Measurements from ENCODE around the gene AAR2. TPM values are rescaled to one million over a fixed set of nuclear protein-coding genes. Genes with fewer than 3 reads are reported as not detected.

AAR2 gene
- polyA plus RNA-seq, 1 donor from 2014 or later, result 28.1 TPM

GRCh38 chr20:36234771-36235320 lies 1.4 kb upstream of the AAR2 start:
- H2AFZ ChIP-seq (ENCODE audit: low read depth, low read length), result no peak overlapping the region
- no peaks in the 10 kb centered on the region for H3K9me3 ChIP-seq (ENCODE audit: low read length)
- H3K27me3 ChIP-seq (ENCODE audit: insufficient read depth, low read depth, low read length), result no peaks in the 10 kb centered on the region
- TF ChIP-seq REST (IDR thresholded peaks at IDR 0.05; ENCODE audit: borderline replicate concordance) (no peak), TAF1 (IDR thresholded peaks at IDR 0.05; ENCODE audit: low read depth) (no peak), CTCF (IDR thresholded peaks at IDR 0.05; ENCODE audit: poor library complexity, severe bottlenecking) (no peak), SMC3 (conservative IDR thresholded peaks at IDR 0.05; ENCODE audit: poor library complexity) (no peak), EZH2 (IDR thresholded peaks at IDR 0.05; ENCODE audit: borderline replicate concordance, insufficient read depth, low read length, poor library complexity, severe bottlenecking) (no peak), POLR2AphosphoS5 (IDR thresholded peaks at IDR 0.05) (no peak), MXI1 (conservative IDR thresholded peaks at IDR 0.05; ENCODE audit: poor library complexity, severe bottlenecking) (no peak)
- H3K79me2 ChIP-seq (replicated peaks; ENCODE audit: insufficient read depth, low read length), result peaks cover 28% of the 10 kb centered on the region
- no peaks in the 10 kb centered on the region for H4K20me1 ChIP-seq (ENCODE audit: insufficient read depth)
- no peak overlapping the region for H3K27ac ChIP-seq (ENCODE audit: low read length)
- no peaks in the 10 kb centered on the region for H3K9me2 ChIP-seq (ENCODE audit: insufficient read depth, low read length)
- no peak overlapping the region for H3K4me2 ChIP-seq (ENCODE audit: low read length)
- no peak overlapping the region for H3K9ac ChIP-seq (ENCODE audit: low read length)
- H3K36me3 ChIP-seq (ENCODE audit: insufficient read depth, low read length), result no peaks in the 10 kb centered on the region
- no peak overlapping the region for H3K4me3 ChIP-seq (ENCODE audit: low read length)
- H3F3A ChIP-seq (ENCODE audit: insufficient read depth, low read length, poor library complexity, severe bottlenecking), result no peaks in the 10 kb centered on the region

- no peaks in the 10 kb centered on the region for H3K36me3 ChIP-seq (ENCODE audit: insufficient read depth, low read length)
- peak overlapping the region; percentile 76 for H3K9ac ChIP-seq (ENCODE audit: low read length)
These were observed 476 bp downstream of the AAR2 start for GRCh38 chr20:36236786-36237121.

GRCh38 chr20:36237477-36237876 lies 1.2 kb downstream of the AAR2 start:
- H3K27me3 ChIP-seq (ENCODE audit: insufficient read depth, low read depth, low read length), result no peaks in the 10 kb centered on the region
- H3K4me2 ChIP-seq (ENCODE audit: low read length), result peak overlapping the region; percentile 56
- no peaks in the 10 kb centered on the region for H4K20me1 ChIP-seq (ENCODE audit: insufficient read depth)
- peak overlapping the region; percentile 76 for H3K9ac ChIP-seq (ENCODE audit: low read length)
- H3K36me3 ChIP-seq (ENCODE audit: insufficient read depth, low read length), result no peaks in the 10 kb centered on the region
- TF ChIP-seq MXI1 (conservative IDR thresholded peaks at IDR 0.05; ENCODE audit: poor library complexity, severe bottlenecking) (no peak), EZH2 (IDR thresholded peaks at IDR 0.05; ENCODE audit: borderline replicate concordance, insufficient read depth, low read length, poor library complexity, severe bottlenecking) (no peak), SMC3 (conservative IDR thresholded peaks at IDR 0.05; ENCODE audit: poor library complexity) (no peak), REST (IDR thresholded peaks at IDR 0.05; ENCODE audit: borderline replicate concordance) (no peak)
- H2AFZ ChIP-seq (ENCODE audit: low read depth, low read length), result no peak overlapping the region
- H3K79me2 ChIP-seq (replicated peaks; ENCODE audit: insufficient read depth, low read length), result peaks cover 34% of the 10 kb centered on the region
- H3K9me3 ChIP-seq (ENCODE audit: low read length), result no peaks in the 10 kb centered on the region
- H3K27ac ChIP-seq (ENCODE audit: low read length), result peak overlapping the region; percentile 89
- H3F3A ChIP-seq (ENCODE audit: insufficient read depth, low read length, poor library complexity, severe bottlenecking), result no peaks in the 10 kb centered on the region
- H3K9me2 ChIP-seq (ENCODE audit: insufficient read depth, low read length), result no peaks in the 10 kb centered on the region
- peak overlapping the region; percentile 72 for H3K4me3 ChIP-seq (ENCODE audit: low read length)

More at GRCh38 chr20:36236786-36237121, 476 bp downstream of the AAR2 start:
- no peaks in the 10 kb centered on the region for H3F3A ChIP-seq (ENCODE audit: insufficient read depth, low read length, poor library complexity, severe bottlenecking)
- no peaks in the 10 kb centered on the region for H4K20me1 ChIP-seq (ENCODE audit: insufficient read depth)
- H3K9me2 ChIP-seq (ENCODE audit: insufficient read depth, low read length), result no peaks in the 10 kb centered on the region
- TF ChIP-seq POLR2AphosphoS5 (IDR thresholded peaks at IDR 0.05) (no peak), MXI1 (conservative IDR thresholded peaks at IDR 0.05; ENCODE audit: poor library complexity, severe bottlenecking) (no peak), EZH2 (IDR thresholded peaks at IDR 0.05; ENCODE audit: borderline replicate concordance, insufficient read depth, low read length, poor library complexity, severe bottlenecking) (no peak), RAD21 (conservative IDR thresholded peaks at IDR 0.05) (no peak), SMC3 (conservative IDR thresholded peaks at IDR 0.05; ENCODE audit: poor library complexity) (no peak)
- H3K27me3 ChIP-seq (ENCODE audit: insufficient read depth, low read depth, low read length), result no peaks in the 10 kb centered on the region
- H3K27ac ChIP-seq (ENCODE audit: low read length), result peak overlapping the region; percentile 89
- peak overlapping the region; percentile 56 for H3K4me2 ChIP-seq (ENCODE audit: low read length)
- peak overlapping the region; percentile 72 for H3K4me3 ChIP-seq (ENCODE audit: low read length)
- no peaks in the 10 kb centered on the region for H3K9me3 ChIP-seq (ENCODE audit: low read length)
- peaks cover 31% of the 10 kb centered on the region for H3K79me2 ChIP-seq (replicated peaks; ENCODE audit: insufficient read depth, low read length)
- peak overlapping the region; percentile 54 for H2AFZ ChIP-seq (ENCODE audit: low read depth, low read length)

Measured in neural cell (in vitro differentiated cells).